ENCODE measurements around the gene KCNG2.

GRCh38 chr18:79790996-79791972 is 6.5 kb upstream of the KCNG2 start:
- TF ChIP-seq GABPA (IDR thresholded peaks at IDR 0.05; ENCODE audit: low read depth) (no peak), POLR2AphosphoS5 (IDR thresholded peaks at IDR 0.05; ENCODE audit: low read depth, low read length) (no peak), CTCF (IDR thresholded peaks at IDR 0.05) (no peak), CHD2 (IDR thresholded peaks at IDR 0.05; ENCODE audit: low read length, partially characterized antibody) (no peak), EP300 (IDR thresholded peaks at IDR 0.05; ENCODE audit: borderline replicate concordance in 1 of 2, low read depth in 1 of 2, low read length in 1 of 2) (peak in 1 of 2 experiments; percentile 23; a peak in 1 of 4 replicates), TAF1 (IDR thresholded peaks at IDR 0.05; ENCODE audit: borderline replicate concordance, low read depth, low read length) (no peak), REST (IDR thresholded peaks at IDR 0.05; ENCODE audit: low read depth, low read length) (no peak), YY1 (IDR thresholded peaks at IDR 0.05; ENCODE audit: low read depth) (no peak), ZBTB33 (IDR thresholded peaks at IDR 0.05; ENCODE audit: borderline replicate concordance, low read depth) (no peak), RFX5 (IDR thresholded peaks at IDR 0.05; ENCODE audit: low read length) (no peak), MXI1 (IDR thresholded peaks at IDR 0.05; ENCODE audit: low read depth, low read length) (no peak), EZH2phosphoT487 (IDR thresholded peaks at IDR 0.05; ENCODE audit: borderline replicate concordance, low read depth) (no peak), IRF3 (IDR thresholded peaks at IDR 0.05; ENCODE audit: low read depth, low read length) (no peak)

Measured in SK-N-SH (cell line).